Activated CD8-positive, alpha-beta memory T cell treated with anti-CD3 and anti-CD28 coated beads for 24 hours (primary cell): Measurements from ENCODE around the gene NDUFA7.
A peak's percentile ranks its signal among the peaks of the same experiment; 100 is the strongest.
"Not testable (repeated sequence)": the region's sequence is repeated elsewhere in the genome, so short reads cannot be mapped to it uniquely, and the experiment has no call there.

Source experiments
- DNase-seq: peaks from one replicate; pipeline ENCODE4 v3.0.0-alpha.2; 2020

The NDUFA7 gene

DNA sequence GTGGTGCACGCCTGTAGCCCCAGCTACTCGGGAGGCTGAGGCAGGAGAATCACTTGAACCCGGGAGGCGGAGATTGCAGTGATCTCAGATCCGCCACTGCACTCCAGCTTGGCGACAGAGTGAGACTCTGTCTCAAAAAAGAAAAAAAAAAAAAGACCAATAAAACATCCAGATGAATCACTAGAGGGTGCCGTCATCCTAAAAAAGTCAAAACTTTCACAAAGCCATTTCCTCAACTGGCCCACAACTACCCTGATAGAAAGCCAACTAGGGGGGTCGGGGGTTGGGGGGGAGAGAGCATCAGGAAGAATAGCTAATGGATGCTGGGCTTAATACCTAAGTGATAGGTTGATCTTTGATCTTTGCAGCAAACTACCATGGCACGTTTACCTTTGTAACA is 2.3 kb downstream of the NDUFA7 start:
- DNase-seq: not testable (repeated sequence)

DNA sequence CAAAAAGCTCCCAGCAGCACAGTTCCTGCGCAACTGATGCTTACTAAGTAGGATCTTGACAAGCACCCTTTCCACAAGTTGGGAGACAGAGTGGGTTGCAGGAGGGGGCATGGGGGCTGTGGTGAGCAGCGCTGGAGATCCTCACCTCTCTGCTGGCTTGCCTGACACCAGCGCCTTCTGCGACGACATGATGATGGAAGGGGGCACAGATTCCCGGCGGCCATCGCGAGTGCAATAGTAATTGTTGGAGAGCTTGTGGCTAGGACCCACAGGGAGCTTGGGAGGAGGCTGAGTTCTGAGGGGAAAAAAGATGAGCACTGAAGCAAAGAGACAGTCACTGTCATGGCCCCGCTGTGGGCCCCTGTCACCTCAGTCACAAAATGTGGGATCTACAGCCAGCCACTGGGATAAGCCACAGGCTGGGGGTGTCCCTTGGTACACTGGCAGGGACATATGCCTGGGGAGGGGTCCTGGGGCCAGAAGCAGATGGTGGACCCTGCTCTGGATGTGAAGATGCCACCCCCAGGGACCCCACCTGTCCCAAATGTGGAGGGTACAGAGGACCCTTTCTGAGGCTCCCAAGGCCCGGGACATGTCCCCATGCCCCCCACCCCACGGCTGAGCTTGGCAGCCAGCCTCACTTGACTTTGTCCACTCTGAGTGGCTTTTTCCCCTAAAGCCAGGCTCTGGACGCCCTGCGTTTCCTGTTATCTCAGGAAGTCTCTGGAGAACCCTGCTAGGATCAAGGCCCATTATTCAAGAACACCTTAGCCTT is 4.6 kb downstream of the NDUFA7 start:
- DNase-seq: no peak

DNA sequence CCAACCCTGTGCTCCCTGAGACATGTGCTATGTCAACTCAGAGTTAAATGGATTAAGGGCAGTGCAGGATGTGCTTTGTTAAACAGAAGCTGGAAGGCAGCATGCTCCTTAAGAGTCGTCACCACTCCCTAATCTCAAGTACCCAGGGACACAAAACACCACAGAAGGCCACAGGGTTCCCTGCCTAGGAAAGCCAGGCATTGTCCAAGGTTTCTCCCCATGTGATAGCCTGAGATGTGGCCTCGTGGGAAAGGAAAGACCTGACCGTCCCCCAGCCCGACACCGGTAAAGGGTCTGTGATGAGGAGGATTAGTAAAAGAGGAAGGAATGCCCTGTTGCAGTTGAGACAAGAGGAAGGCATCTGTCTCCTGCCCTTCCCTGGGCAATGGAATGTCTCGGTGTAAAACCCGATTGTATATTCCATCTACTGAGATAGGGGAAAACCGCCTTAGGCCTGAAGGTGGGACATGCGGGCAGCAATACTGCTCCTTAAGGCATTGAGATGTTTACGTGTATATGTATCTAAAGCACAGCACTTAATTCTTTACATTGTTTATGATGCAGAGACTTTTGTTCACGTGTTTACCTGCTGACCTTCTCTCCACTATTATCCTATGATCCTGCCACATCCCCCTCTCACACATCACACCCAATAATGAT is 6.1 kb downstream of the NDUFA7 start:
- not testable (repeated sequence) for DNase-seq

DNA sequence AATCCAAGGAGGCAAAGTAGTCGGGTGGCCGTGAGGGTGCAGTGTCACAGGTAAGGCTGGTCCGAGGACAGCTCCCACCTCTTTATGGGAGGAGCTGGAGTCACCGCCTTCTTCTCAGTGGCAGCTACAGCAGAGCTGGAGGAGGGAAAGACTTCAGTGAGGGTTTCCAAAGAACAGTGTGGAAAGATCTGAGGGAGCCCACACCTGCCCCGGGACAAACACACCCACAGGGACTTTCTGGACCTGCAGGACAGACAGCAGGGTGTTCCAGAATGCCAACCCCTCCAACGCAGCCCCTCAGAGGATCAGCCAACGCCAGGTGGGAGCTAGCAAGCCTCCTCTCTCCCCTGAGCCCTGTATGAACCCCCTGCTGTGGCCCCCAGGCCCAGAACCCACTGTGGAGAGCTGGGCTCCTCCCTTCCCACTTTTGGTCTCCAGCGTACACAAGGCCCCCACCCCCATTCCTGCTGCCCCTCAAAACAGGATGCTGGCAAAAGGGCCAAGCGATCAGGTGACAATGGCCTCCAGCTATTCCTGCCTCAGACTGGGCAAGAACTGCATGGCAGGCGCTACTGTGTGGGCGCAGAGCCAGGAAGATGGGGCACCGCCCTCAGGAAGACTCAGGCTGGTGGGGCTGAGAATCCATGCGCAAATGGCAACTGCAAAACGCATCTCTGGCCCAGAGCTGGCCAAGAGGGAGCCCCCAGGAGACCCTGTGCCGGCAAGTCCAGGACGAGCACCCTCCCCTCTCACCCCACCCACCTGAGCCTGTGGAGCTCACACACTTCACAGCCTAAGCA is 9.5 kb downstream of the NDUFA7 start:
- DNase-seq: no peak

DNA sequence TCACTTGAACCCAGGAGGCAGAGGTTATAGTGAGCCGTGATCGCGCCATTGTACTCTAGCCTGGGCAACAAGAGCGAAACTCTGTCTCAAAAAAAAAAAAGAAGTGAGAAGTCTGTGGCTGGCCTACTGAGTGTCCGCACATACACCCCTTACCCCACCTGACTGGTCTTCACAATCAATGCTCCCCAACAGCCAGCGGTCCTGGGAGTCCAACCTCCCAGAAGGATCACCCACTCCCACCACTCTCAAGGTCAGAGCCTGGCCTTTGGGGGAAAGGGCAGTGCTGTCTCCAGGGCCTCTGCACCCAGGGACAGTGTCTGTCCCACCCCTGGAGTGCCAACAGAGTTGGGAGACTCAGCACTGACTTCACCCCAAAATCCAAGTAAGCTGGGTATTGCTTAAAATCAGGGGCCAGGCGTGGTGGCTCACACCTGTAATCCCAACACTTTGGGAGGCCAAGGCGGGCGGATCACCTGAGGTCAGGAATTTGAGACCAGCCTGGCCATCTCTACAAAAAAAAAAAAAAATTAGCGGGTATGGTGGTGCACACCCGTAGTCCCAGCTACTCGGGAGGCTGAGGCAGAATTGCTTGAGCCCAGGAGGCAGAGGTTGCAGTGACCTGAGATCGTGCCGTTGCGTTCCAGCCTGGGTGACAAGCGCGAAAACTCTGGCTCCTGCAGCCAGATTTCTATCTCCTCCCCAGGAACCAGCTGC is 10.7 kb downstream of the NDUFA7 start:
- DNase-seq: no peak

DNA sequence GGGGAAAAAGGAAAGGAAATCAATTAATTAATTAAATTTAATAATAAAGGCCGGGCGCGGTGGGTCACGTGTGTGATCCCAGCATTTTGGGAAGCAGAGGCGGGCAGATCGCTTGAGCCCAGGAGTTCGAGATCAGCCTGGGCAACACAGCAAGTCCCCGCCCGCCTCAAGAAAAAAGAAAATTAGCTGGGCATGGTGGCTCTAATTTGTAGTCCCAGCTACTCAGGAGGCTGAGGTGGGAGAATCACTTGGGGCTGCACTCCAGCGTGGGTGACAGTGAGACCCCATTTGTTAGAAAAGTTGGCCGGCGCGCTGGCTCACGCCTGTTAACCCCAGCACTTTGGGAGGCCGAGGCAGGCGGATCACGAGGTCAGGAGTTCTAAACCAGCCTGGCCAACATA is 12.3 kb downstream of the NDUFA7 start:
- no peak for DNase-seq

DNA sequence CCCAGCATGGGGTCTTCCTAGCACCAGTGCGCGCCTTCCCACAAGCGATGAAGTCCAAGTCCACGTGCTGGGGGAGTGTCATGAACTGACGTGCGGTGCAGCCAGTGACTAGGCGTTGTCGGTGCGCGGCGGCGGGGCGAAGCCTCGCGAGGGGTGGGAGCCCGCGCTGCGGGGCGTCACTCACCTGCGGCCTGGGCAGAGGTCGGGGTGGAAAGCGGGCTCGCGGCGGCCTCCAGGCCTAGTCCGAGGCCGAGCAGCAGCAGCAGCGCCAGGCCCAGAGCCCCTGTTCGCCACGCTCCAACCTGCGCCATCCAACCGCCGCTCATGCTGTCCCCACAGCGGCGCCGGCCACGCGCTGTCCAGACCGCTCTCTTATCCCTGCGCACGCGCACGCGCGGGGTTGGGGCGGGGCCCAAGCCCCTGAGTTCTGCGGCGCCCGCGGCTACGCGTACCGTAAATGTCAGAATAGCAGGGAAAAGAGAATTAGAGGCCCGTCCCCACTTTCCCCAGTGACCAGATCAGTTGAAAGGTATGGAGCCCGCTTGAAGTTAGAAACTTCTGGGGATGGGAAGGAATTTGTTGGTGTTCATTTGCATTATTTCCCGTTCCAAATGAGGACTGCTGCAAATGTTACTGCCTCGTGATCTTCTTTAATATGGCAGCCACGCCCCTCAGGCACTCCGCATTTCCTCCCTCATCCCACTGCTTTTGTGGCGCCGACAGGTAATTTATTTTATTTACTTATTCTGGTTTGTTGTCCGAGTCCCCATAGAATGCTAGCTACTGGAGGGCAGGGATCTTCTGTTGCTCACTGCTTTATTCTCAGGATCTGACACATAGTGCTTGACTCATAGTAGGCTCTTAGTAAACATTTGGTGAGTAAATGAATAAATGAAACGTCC is 13.0 kb downstream of the NDUFA7 start, which contains the start of gene CD320:
TSS of gene CD320 (minus strand) at position 394 of the 902 bp plus-strand sequence. CDS start at position 326, 68 bp downstream.
- DNase-seq: peak; percentile 95

DNA sequence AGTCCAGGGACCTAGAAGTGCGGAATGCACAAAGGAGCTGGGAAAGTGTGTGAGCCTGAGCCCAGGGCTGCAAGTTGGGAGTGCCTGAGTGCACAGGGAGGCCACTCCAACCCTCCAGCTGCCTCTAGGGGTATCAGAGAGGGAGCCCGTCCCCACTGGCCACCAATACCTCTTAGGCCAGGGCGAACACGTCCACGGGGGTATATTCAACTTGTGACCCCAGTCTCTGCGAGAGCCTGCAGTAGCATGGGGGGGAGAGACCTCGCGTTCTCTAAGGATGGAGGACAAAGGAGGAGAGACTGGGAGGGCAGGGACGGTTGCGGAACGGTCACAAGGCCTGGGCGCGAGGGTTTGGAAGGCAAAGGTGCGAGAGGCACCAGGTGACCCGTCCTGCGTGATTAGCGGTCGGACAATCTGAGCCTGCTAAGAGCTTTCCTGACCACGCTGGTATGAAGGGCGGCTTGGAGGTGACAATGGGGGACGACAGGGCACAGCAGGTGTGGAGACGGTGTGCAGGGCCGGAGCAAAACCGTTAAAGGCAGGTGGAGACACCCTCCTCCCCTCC is 13.7 kb downstream of the NDUFA7 start:
- peak; percentile 77 for DNase-seq

DNA sequence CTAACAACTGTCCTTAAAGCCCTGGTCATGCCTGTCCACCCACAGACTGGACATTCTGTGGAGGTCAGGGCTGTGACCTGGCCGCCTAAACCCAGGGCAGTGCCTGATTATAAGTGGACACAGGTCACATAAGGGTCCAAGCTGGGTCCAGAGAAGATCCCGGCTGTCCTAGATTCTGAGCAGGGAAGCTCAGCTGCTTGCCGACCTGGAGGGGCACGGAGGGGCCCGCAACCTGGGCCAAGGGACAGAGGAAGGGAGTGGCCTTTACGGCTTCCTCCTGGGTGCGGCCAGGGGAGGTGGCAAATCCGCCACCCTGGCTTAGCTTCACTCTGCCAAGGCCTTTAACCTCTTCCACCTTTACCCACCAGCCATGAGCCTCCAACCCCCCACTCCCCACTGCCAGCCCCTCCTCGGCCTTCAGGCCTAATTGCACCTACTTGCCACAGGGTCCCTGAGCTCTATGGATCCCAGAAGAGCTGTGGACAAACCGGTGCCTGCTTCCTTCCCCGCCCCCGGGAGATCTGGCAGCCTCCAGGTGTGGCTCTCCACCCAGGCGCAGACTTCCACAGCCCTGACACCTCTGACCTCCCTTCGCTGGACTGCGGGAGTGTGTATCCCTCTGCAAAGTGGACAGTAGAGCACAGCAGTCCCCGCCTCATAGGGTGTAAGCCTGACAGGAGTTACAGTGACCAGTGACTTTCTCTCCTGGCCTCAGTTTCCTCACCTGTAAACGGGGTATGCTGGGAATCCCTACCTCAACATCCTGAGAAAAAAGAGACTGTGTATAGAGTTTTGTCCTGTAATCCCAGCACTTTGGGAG is 14.7 kb downstream of the NDUFA7 start:
- DNase-seq: peak; percentile 54

DNA sequence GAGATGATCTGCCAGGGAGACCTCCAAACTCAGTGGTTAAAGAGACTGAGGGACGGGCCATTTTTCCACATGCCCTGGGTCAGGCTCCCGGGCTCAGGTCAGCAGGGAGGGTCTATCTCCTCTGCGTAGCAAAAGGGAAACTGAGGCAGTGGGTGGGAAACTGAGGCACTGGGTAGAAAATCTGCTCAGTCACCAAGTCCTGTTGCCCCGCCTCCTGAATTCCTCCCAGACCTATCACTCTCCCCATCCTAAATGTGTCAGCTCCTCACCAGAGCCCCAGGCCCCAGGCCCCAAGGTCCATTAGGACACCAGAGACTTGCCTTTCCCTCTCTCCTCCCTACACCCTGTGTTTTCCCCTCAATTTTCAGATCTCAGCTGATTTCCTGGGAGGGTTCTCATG is 15.4 kb downstream of the NDUFA7 start:
- DNase-seq: peak; percentile 45

DNA sequence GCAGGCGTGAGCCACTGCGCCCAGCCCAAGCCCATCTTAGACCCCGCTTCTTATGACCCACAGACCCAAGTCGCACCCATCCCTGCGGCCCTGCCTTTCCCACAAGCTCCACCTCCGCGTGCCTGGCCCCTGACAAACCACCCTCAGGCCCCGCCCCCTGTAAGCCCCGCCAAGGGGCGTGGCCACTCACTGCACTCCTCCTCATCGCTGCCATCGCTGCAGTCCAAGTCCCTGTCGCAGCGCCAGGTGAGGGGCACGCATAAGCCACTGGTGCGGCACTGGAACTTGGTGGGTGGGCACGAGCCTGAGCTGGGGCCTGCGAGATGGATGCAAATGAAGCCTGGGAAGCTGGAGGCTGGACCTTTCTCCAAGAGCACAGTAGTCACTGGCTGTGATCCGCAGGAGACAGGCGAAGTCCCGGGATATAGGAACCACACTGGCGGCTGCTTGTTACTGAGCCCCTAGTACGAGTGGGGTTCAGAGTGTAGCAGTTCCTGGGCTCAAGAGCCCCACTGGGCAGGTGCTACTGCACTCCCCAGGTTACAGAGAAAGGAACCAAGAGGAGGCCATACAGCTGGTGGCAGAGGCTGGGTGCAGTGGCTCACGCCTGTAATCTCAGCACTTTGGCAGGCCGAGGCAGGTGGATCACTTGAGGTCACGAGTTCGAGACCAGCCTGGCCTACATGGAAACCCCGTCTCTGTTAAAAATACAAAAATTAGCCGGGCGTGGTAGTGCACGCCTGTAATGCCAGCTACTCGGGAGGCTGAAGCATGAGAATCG is 16.1 kb downstream of the NDUFA7 start:
- peak; percentile 62 for DNase-seq

DNA sequence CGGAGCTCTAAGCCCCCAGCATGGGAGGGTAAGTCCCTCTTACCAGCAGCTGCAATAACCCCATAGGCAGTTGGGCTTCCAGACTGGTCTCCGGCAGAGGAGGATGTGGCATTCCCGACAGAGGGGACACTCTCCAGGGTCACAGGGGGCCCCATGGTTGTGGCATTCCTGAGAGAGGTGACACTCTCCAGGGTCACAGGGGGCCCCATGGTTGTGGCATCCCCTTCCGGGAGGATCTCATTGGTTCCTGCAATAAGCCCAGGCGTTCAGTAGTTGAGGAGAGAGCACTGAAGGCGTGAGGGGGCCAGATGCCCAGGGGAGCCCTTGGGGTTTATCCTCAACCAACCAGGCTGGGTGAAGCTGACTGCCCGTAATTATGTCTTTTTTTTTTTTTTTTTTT is 18.4 kb downstream of the NDUFA7 start:
- peak; percentile 55 for DNase-seq

DNA sequence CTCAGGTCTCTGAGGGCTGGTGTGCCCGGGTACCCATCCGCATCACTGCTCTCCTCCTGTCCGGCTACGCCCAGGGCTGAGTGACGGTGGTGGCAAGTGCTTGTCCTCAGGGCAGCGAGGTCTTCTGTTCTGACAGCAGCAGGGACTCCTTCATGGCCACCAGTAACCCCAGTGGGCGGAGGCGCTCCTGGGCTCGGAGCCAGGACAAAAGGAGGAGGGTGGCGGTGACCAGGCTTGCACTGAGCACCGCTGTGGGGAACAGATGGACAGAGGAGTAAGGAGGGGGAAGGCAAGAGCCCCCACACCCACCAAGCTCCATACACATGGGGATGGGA is 18.9 kb downstream of the NDUFA7 start:
- DNase-seq: no peak

DNA sequence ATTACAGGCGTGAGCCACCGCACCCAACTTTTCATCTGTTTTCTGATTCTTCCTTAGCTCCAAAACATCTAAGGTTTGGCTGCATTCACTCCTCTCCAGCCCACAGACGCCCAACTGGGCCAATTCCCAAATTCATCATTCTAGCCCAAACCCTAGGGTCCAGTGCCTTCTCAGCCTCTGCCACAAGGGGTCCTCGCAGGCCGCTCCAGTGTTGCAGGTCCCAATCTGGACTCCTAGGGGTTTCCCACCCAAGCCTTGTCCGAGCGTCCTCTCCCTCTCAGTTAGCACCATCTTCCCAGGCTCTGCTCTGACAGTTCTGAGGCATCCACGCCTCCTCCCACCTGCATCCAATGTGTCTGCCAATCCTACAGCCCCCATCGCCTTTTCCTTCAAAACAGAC is 29.8 kb downstream of the NDUFA7 start:
- DNase-seq: not testable (repeated sequence)

DNA sequence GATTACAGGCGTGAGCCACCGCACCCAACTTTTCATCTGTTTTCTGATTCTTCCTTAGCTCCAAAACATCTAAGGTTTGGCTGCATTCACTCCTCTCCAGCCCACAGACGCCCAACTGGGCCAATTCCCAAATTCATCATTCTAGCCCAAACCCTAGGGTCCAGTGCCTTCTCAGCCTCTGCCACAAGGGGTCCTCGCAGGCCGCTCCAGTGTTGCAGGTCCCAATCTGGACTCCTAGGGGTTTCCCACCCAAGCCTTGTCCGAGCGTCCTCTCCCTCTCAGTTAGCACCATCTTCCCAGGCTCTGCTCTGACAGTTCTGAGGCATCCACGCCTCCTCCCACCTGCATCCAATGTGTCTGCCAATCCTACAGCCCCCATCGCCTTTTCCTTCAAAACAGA is 44.7 kb downstream of the NDUFA7 start:
- not testable (repeated sequence) for DNase-seq

DNA sequence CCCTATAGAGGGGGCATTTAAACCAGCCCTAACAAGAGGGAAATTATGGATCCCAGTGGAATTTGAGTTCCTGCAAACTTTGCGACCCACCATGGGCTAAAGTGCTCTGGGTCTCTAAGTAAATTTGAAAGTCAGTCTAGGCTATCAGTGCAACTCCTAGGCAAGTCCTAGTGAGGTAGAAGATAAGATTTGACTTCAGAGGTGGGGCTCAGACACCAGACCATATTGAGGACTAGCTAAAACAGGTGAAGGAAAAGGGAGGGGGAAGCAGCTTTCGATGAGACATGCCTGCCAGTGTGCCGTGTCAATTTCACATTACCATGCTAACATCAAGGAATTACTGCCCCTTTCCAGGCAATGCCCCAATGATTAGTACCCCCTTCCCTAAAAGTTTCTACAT is 51.5 kb downstream of the NDUFA7 start:
- DNase-seq: no peak

DNA sequence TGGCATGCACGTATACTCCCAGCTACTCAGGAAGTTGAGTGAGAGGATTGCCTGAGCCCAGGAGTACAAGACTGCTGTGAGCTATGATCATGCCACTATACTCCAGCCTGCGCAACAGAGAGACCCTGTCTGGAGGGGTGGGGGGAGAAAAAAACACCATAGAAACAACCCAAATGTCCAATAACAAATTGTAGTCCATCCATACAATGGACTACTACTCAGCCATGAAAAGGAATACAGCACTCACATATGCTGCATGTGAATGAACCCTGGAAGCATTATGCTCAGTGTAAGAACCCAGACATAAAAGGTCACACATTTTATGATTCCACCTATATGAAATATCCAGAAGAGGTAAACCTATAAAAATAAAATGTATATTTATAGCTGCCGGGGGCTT is 55.3 kb downstream of the NDUFA7 start:
- no peak for DNase-seq

DNA sequence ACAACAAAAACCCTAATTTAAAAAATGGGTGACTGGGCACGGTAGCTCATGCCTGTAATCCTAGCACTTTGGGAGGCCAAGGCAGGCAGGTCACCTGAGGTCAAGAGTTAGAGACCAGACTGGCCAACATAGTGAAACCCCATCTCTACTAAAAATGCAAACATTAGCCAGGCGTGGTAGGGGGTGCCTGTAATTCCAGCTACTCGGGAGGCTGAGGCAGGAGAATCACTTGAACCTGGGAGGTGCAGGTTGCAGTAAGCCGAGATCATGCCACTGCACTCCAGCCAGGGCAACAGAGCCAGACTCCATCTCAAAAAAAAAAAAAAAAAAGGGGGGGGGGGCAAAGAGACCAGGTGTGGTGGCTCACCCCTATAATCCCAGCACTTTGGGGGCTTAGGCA is 56.9 kb downstream of the NDUFA7 start:
- DNase-seq: not testable (repeated sequence)

DNA sequence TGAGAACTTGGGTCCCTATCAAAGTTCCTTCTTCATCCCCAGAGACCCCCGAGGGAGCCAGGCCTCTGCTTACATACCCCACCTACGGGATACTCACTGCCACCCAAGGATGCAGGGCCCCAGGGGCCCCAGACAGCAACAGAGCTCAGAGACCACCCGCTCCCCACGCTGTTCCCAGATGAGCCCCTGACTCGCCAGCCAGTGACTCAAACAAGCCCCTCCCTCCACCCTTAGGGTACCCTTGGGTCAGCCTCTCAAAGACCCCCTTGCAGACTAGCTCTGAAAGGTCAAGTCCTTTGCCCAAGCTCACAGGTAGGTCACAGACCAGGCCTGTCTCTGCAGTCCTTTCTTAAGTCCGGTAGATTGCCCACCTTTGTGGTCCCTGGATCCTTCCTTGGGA is 58.7 kb downstream of the NDUFA7 start:
- DNase-seq: no peak

DNA sequence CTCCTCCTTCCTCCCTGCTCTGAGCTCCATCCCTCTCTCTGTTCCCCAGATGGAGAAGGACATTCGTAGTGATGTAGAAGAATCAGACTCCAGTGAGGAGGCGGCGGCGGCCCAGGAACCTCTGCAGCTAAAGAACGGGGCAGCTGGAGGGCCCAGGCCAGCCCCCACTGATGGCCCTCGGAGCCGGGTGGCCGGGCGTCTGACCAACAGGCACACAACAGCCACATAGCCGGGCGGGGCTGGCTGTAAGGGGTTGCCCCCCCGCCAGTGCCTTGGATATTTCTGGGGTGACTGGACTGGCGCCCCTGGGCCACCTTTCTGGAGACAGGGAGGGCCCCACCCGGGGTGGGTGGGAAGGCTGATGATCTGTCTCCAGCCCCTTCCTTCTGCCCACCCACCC is 59.3 kb downstream of the NDUFA7 start:
- DNase-seq: no peak
